Endothelial cell of umbilical vein (primary cell): ENCODE measurements around the gene CUEDC1. TPM values are rescaled to one million over a fixed set of nuclear protein-coding genes. Genes with fewer than 3 reads are reported as not detected.

ENCODE experiments used
- BruUV-seq: library from RNA; stranded (reverse); fragments of 400-500 nt; replicated peaks from 2 replicates; lab custom pipeline; 2021; lab: Mats Ljungman, UMichigan
- CTCF ChIA-PET: fragments of 300-600, 350-600 bp; sonication (Branson Sonifier 250); formaldehyde crosslinking; loops from one replicate; lab custom pipeline; 2021; ENCODE audit warnings: antibody characterized with exemption, inconsistent platforms; lab: Charles Lee
- POLR2A ChIA-PET: fragments of 300-600, 350-600 bp; sonication (Branson Sonifier 250); formaldehyde crosslinking; loops from one replicate; lab custom pipeline; 2021; ENCODE audit warnings: antibody characterized with exemption, inconsistent platforms; lab: Charles Lee
- DNase-seq: peaks from one replicate; pipeline ENCODE4 v3.0.0-alpha.2; 2011; ENCODE audit warnings: low read depth, low spot score
- FAIRE-seq: peaks from 2 replicates; lab custom pipeline; 2011; peaks lifted over from hg19 to GRCh38; lab: Jason Lieb, UNC
- H2AFZ ChIP-seq: 2 replicates; pipeline ENCODE4 v1.6.0; 2012; ENCODE audit warnings: low read depth, low read length, control low read depth, inconsistent platforms
- H3K27ac ChIP-seq: 2 replicates; pipeline ENCODE4 v1.5.1; 2011; ENCODE audit warnings: low read depth, mild to moderate bottlenecking, control low read depth, low read length, moderate library complexity; ENCODE audit not compliant: insufficient read depth
- H3K27me3 ChIP-seq, 2 experiments: 2 replicates each; pipeline versions ENCODE4 v1.6.0 to v1.6.1; 2011; ENCODE audit warnings: low read length in 2 of 2, mixed read lengths in 1 of 2; ENCODE audit not compliant: control insufficient read depth in 2 of 2, insufficient read depth in 2 of 2
- H3K36me3 ChIP-seq, 2 experiments: 2 replicates in 1 of 2; 3 replicates in 1 of 2; pipeline ENCODE4 v1.5.1; 2011; ENCODE audit warnings: low read length in 2 of 2, mild to moderate bottlenecking in 1 of 2, moderate library complexity in 1 of 2; ENCODE audit not compliant: control insufficient read depth in 2 of 2, insufficient read depth in 2 of 2; ENCODE audit errors: extremely low read depth in 1 of 2
- H3K4me1 ChIP-seq: 3 replicates; pipeline ENCODE4 v1.5.1; 2011; ENCODE audit warnings: mild to moderate bottlenecking, low read length; ENCODE audit not compliant: control insufficient read depth, insufficient read depth; ENCODE audit errors: extremely low read depth
- H3K4me2 ChIP-seq: 2 replicates; pipeline ENCODE4 v1.6.1; 2011; ENCODE audit warnings: low read length, control low read depth, mixed read lengths; ENCODE audit not compliant: insufficient read depth
- H3K4me3 ChIP-seq, 3 experiments: fragments of 200-600 bp in 1 of 3; sonication (generic), shearing (Covaris generic) in 1 of 3; replicated peaks in 1 of 3; 2 replicates each; pipeline ENCODE4 v1.5.1; 2011 to 2016; ENCODE audit warnings: control low read depth in 3 of 3, low read length in 3 of 3, mild to moderate bottlenecking in 2 of 3, inconsistent platforms in 1 of 3, low read depth in 1 of 3, moderate library complexity in 1 of 3; ENCODE audit not compliant: insufficient read depth in 1 of 3
- H3K79me2 ChIP-seq: 2 replicates; pipeline ENCODE4 v1.6.0; 2012; ENCODE audit warnings: low read length, inconsistent platforms; ENCODE audit not compliant: control insufficient read depth, insufficient read depth
- H3K9ac ChIP-seq: replicated peaks from 2 replicates; pipeline ENCODE3; 2011; ENCODE audit warnings: low read length, control low read depth; ENCODE audit not compliant: insufficient read depth; ENCODE audit errors: extremely low read depth
- H3K9me1 ChIP-seq: replicated peaks from 3 replicates; pipeline ENCODE4 v1.6.0; 2011; ENCODE audit warnings: mild to moderate bottlenecking, low read length; ENCODE audit not compliant: control insufficient read depth, insufficient read depth; ENCODE audit errors: extremely low read depth
- H3K9me3 ChIP-seq: replicated peaks from 2 replicates; pipeline ENCODE4 v1.5.1; 2012; ENCODE audit warnings: low read length, inconsistent platforms; ENCODE audit not compliant: control insufficient read depth, insufficient read depth
- H4K20me1 ChIP-seq: replicated peaks from 2 replicates; pipeline ENCODE3; 2011; ENCODE audit warnings: mild to moderate bottlenecking, low read length; ENCODE audit not compliant: control insufficient read depth, insufficient read depth; ENCODE audit errors: extremely low read depth
- EZH2 ChIP-seq: IDR thresholded peaks from 2 replicates; pipeline ENCODE4 v1.6.1; 2012; ENCODE audit warnings: borderline replicate concordance, low read depth, mild to moderate bottlenecking, moderate library complexity, low read length, inconsistent platforms; ENCODE audit not compliant: severe bottlenecking
- FOS ChIP-seq: IDR thresholded peaks from 2 replicates; pipeline ENCODE4 v1.6.1; 2011; ENCODE audit warnings: mild to moderate bottlenecking, low read length, moderate library complexity, borderline replicate concordance; ENCODE audit not compliant: insufficient read depth
- GATA2 ChIP-seq: IDR thresholded peaks from 2 replicates; pipeline ENCODE4 v1.7.0; 2011; ENCODE audit warnings: low read depth, mild to moderate bottlenecking, moderate library complexity, mixed read lengths, low read length; ENCODE audit not compliant: insufficient read length, insufficient read depth
- JUN ChIP-seq: IDR thresholded peaks from 2 replicates; pipeline ENCODE4 v1.6.1; 2011; ENCODE audit warnings: borderline replicate concordance, low read depth; ENCODE audit not compliant: insufficient read length, insufficient read depth
- MAX ChIP-seq: IDR thresholded peaks from 2 replicates; pipeline ENCODE4 v1.6.1; 2011; ENCODE audit not compliant: insufficient read depth, insufficient read length
- MYC ChIP-seq: IDR thresholded peaks from one replicate; pipeline ENCODE4 v1.6.1; 2011; ENCODE audit warnings: mild to moderate bottlenecking, low read depth, low read length
- POLR2A ChIP-seq: IDR thresholded peaks from 2 replicates; pipeline ENCODE4 v1.6.1; 2012; ENCODE audit warnings: low read depth, mild to moderate bottlenecking, control low read depth, low read length
- POLR2AphosphoS5 ChIP-seq: IDR thresholded peaks from 2 replicates; pipeline ENCODE4 v1.6.1; 2012; ENCODE audit warnings: low read depth, mild to moderate bottlenecking, control low read depth, low read length, moderate library complexity; ENCODE audit not compliant: insufficient read depth
- dilution Hi-C: fragments of 300-500 bp; cut with MboI; formaldehyde crosslinking; loops from one replicate; pipeline ENCODE4 v1.15.0; 2019; ENCODE audit warnings: low sequenced_read_pairs; ENCODE audit not compliant: extremely low pct_ligation_motif_present
- intact Hi-C: fragments of 100-400 bp; cut with micrococcal nuclease; formaldehyde crosslinking; loops from one replicate; pipeline ENCODE4 v1.10.0; 2022
- polyA plus RNA-seq, 4 experiments: library from polyadenylated mRNA; depleted of rRNA in 3 of 4; stranded (reverse) in 3 of 4; unstranded in 1 of 4; fragments of >200 nt; gene quantifications; 2 replicates each; pipeline versions ENCODE4 v1.2.1 to v1.2.3, GENCODE V29; 2011 to 2012; ENCODE audit warnings: missing spikeins in 1 of 4
- total RNA-seq: library from RNA; stranded (reverse); gene quantifications from 2 replicates; pipeline ENCODE4 v1.2.3, GENCODE V29; 2021
- TF ChIP-seq, protein P1 (sequence below), 2 donors: IDR thresholded peaks; 1 replicate in 1 of 2; 2 replicates in 1 of 2; pipeline ENCODE4 v1.5.1; 2011; ENCODE audit warnings: low read length in 2 of 2, mild to moderate bottlenecking in 2 of 2, moderate library complexity in 2 of 2, control low read depth in 1 of 2, inconsistent platforms in 1 of 2, low read depth in 1 of 2; ENCODE audit not compliant: insufficient read depth in 1 of 2; ENCODE audit errors: extremely low read depth in 1 of 2

The CUEDC1 gene
- total and polyA plus RNA-seq, 2 donors (not counting 3 experiments of a cell fraction or from before 2014, with no cell fraction given): 15.8 to 27.7 TPM

GRCh38 chr17:57929386-57929785, 25.8 kb downstream of the CUEDC1 start:
- no peaks in the 10 kb centered on the region for H3K79me2 ChIP-seq
- intact Hi-C loops: no loop called here
- dilution Hi-C loops: no loop called here

More at GRCh38 chr17:57929386-57929785, 25.8 kb downstream of the CUEDC1 start:
- ChIA-PET CTCF (no interaction called here), POLR2A (no interaction called here)
- Histone ChIP-seq H2AFZ (no peak overlapping the region), H3K4me3 (no peak overlapping the region), H3K9me3 (no peaks in the 10 kb centered on the region), H3K9ac (no peak overlapping the region), H4K20me1 (no peaks in the 10 kb centered on the region), H3K4me2 (no peak overlapping the region), H3K36me3 (no peaks in the 10 kb centered on the region), H3K9me1 (no peaks in the 10 kb centered on the region), H3K27ac (no peak overlapping the region), H3K4me1 (peaks cover 27% of the 10 kb centered on the region), H3K27me3 (no peaks in the 10 kb centered on the region)
- DNase-seq (no peak), FAIRE-seq (no peak)
- BruUV-seq: no TSS peak
- TF ChIP-seq POLR2A (no peak), JUN (no peak), MAX (no peak), EZH2 (no peak), MYC (no peak), GATA2 (no peak), POLR2AphosphoS5 (no peak), FOS (no peak)
- TF ChIP-seq, protein P1, sequence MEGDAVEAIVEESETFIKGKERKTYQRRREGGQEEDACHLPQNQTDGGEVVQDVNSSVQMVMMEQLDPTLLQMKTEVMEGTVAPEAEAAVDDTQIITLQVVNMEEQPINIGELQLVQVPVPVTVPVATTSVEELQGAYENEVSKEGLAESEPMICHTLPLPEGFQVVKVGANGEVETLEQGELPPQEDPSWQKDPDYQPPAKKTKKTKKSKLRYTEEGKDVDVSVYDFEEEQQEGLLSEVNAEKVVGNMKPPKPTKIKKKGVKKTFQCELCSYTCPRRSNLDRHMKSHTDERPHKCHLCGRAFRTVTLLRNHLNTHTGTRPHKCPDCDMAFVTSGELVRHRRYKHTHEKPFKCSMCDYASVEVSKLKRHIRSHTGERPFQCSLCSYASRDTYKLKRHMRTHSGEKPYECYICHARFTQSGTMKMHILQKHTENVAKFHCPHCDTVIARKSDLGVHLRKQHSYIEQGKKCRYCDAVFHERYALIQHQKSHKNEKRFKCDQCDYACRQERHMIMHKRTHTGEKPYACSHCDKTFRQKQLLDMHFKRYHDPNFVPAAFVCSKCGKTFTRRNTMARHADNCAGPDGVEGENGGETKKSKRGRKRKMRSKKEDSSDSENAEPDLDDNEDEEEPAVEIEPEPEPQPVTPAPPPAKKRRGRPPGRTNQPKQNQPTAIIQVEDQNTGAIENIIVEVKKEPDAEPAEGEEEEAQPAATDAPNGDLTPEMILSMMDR (IDR thresholded peaks at IDR 0.05; ENCODE audit: extremely low read depth in 1 of 2, insufficient read depth in 1 of 2, low read depth in 1 of 2, low read length in 2 of 2): no peak
